ENCODE measurements around the gene LNX1. TPM values are rescaled to one million over a fixed set of nuclear protein-coding genes. Genes with fewer than 3 reads are reported as not detected.

The LNX1 gene
- total RNA-seq, 1 donor from 2014 or later, result 0.10 TPM

- Mint-ChIP-seq H3K27me3 (ENCODE audit: unreplicated experiment) (peaks cover 4% of the 10 kb centered on the region), H3K4me1 (ENCODE audit: low read depth, unreplicated experiment) (peaks cover 14% of the 10 kb centered on the region), H3K9me3 (ENCODE audit: unreplicated experiment) (no peaks in the 10 kb centered on the region), H3K27ac (ENCODE audit: unreplicated experiment) (no peak overlapping the region), H3K4me3 (ENCODE audit: unreplicated experiment) (no peak overlapping the region), H3K36me3 (ENCODE audit: unreplicated experiment) (no peaks in the 10 kb centered on the region)
- TF ChIP-seq CTCF (IDR thresholded peaks at IDR 0.05; ENCODE audit: partially characterized antibody, unreplicated experiment), result no peak
- no peak for DNase-seq
These were observed 32.2 kb downstream of the LNX1 start for GRCh38 chr4:53559021-53559620.

- no peaks in the 10 kb centered on the region for H3K36me3 Mint-ChIP-seq (ENCODE audit: unreplicated experiment)
- DNase-seq, result peak; percentile 23
- peaks cover 4% of the 10 kb centered on the region for H3K27me3 Mint-ChIP-seq (ENCODE audit: unreplicated experiment)
- H3K27ac Mint-ChIP-seq (ENCODE audit: unreplicated experiment), result no peak overlapping the region
- TF ChIP-seq CTCF (IDR thresholded peaks at IDR 0.05; ENCODE audit: partially characterized antibody, unreplicated experiment), result no peak
- no peak overlapping the region for H3K4me3 Mint-ChIP-seq (ENCODE audit: unreplicated experiment)
- H3K9me3 Mint-ChIP-seq (ENCODE audit: unreplicated experiment), result no peaks in the 10 kb centered on the region
- H3K4me1 Mint-ChIP-seq (ENCODE audit: low read depth, unreplicated experiment), result peaks cover 14% of the 10 kb centered on the region
These were observed 33.1 kb downstream of the LNX1 start for GRCh38 chr4:53558065-53558801.

- peaks cover 14% of the 10 kb centered on the region for H3K4me1 Mint-ChIP-seq (ENCODE audit: low read depth, unreplicated experiment)
- no peaks in the 10 kb centered on the region for H3K9me3 Mint-ChIP-seq (ENCODE audit: unreplicated experiment)
- TF ChIP-seq CTCF (IDR thresholded peaks at IDR 0.05; ENCODE audit: partially characterized antibody, unreplicated experiment), result no peak
- H3K27ac Mint-ChIP-seq (ENCODE audit: unreplicated experiment), result no peak overlapping the region
- H3K36me3 Mint-ChIP-seq (ENCODE audit: unreplicated experiment), result no peaks in the 10 kb centered on the region
- H3K4me3 Mint-ChIP-seq (ENCODE audit: unreplicated experiment), result no peak overlapping the region
- H3K27me3 Mint-ChIP-seq (ENCODE audit: unreplicated experiment), result peaks cover 4% of the 10 kb centered on the region
- DNase-seq, result no peak
These were observed 33.6 kb downstream of the LNX1 start for GRCh38 chr4:53557669-53558064.

GRCh38 chr4:53556651-53557050, 34.6 kb downstream of the LNX1 start:
- peaks cover 10% of the 10 kb centered on the region for H3K4me1 Mint-ChIP-seq (ENCODE audit: low read depth, unreplicated experiment)
- no peak overlapping the region for H3K4me3 Mint-ChIP-seq (ENCODE audit: unreplicated experiment)
- DNase-seq, result no peak
- H3K36me3 Mint-ChIP-seq (ENCODE audit: unreplicated experiment), result no peaks in the 10 kb centered on the region
- H3K9me3 Mint-ChIP-seq (ENCODE audit: unreplicated experiment), result no peaks in the 10 kb centered on the region
- TF ChIP-seq CTCF (IDR thresholded peaks at IDR 0.05; ENCODE audit: partially characterized antibody, unreplicated experiment), result no peak
- H3K27ac Mint-ChIP-seq (ENCODE audit: unreplicated experiment), result no peak overlapping the region
- peaks cover 4% of the 10 kb centered on the region for H3K27me3 Mint-ChIP-seq (ENCODE audit: unreplicated experiment)
